GM21367 (cell line): ENCODE measurements around the gene SASS6.

Experiments
- ATAC-seq: cut with Tn5 transposase; IDR thresholded peaks from one replicate; pipeline ENCODE4 v1.9.1; 2021; ENCODE audit not compliant: unreplicated experiment

Gene SASS6

GRCh38 chr1:100115524-100115923 is 17.2 kb downstream of the SASS6 start:
- no peak for ATAC-seq

- ATAC-seq: no peak
These were observed 23.1 kb downstream of the SASS6 start for GRCh38 chr1:100109554-100110066.

- ATAC-seq: no peak
These were observed 25.0 kb downstream of the SASS6 start for GRCh38 chr1:100107696-100108095.

- no peak for ATAC-seq
These were observed 31.2 kb downstream of the SASS6 start for GRCh38 chr1:100101564-100101963.

GRCh38 chr1:100100202-100100601 is 32.5 kb downstream of the SASS6 start:
- no peak for ATAC-seq

GRCh38 chr1:100090471-100090870 is 42.3 kb downstream of the SASS6 start:
- no peak for ATAC-seq

GRCh38 chr1:100089082-100089481 is 43.6 kb downstream of the SASS6 start:
- no peak for ATAC-seq

- no peak for ATAC-seq
These were observed 45.3 kb downstream of the SASS6 start for GRCh38 chr1:100087396-100087795.

GRCh38 chr1:100080331-100080730 is 52.4 kb downstream of the SASS6 start:
- ATAC-seq: no peak

GRCh38 chr1:100077531-100077930 is 55.2 kb downstream of the SASS6 start:
- ATAC-seq: peak; percentile 46

GRCh38 chr1:100076744-100077143 is 56.0 kb downstream of the SASS6 start:
- ATAC-seq: peak; percentile 47

GRCh38 chr1:100076319-100076718 is 56.4 kb downstream of the SASS6 start:
- ATAC-seq: peak; percentile 6

GRCh38 chr1:100075773-100076172 is 57.0 kb downstream of the SASS6 start:
- peak; percentile 41 for ATAC-seq

- ATAC-seq: no peak
These were observed 57.9 kb downstream of the SASS6 start for GRCh38 chr1:100074604-100075395.

- ATAC-seq: no peak
These were observed 59.2 kb downstream of the SASS6 start for GRCh38 chr1:100073531-100073930.

- ATAC-seq: no peak
These were observed 62.4 kb downstream of the SASS6 start for GRCh38 chr1:100070201-100070939.

- no peak for ATAC-seq
These were observed 66.8 kb downstream of the SASS6 start for GRCh38 chr1:100065969-100066227.

- ATAC-seq: no peak
These were observed 67.4 kb downstream of the SASS6 start for GRCh38 chr1:100065183-100065968.

GRCh38 chr1:100061681-100062080 is 71.0 kb downstream of the SASS6 start:
- no peak for ATAC-seq

GRCh38 chr1:100053727-100054126 is 79.0 kb downstream of the SASS6 start:
- ATAC-seq: no peak

- ATAC-seq: no peak
These were observed 79.6 kb downstream of the SASS6 start for GRCh38 chr1:100053119-100053518.

- ATAC-seq: no peak
These were observed 80.8 kb downstream of the SASS6 start for GRCh38 chr1:100051893-100052292.
